ENCODE data around the gene NRDC. TPM values are rescaled to one million over a fixed set of nuclear protein-coding genes. Genes with fewer than 3 reads are reported as not detected.

The NRDC gene
- total and polyA plus RNA-seq, 7 experiments from 2014 or later, result 58.5 to 194 (median 100) TPM

GRCh38 chr1:51741121-51741681 is 137.3 kb downstream of the NRDC start:
- no peak overlapping the region for H3K27ac Mint-ChIP-seq
- no peaks in the 10 kb centered on the region for H3K27me3 ChIP-seq (ENCODE audit: control insufficient read depth in 2 of 2, insufficient read depth in 2 of 2, low read length in 2 of 2)
- H3K4me1 ChIP-seq (ENCODE audit: control insufficient read depth in 2 of 2, insufficient read depth in 2 of 2, low read length in 2 of 2), result no peaks in the 10 kb centered on the region
- no peak for ATAC-seq
- H3K27ac ChIP-seq (ENCODE audit: low read depth, low read length), result no peak overlapping the region
- H3K4me3 ChIP-seq (ENCODE audit: low read length), result no peak overlapping the region
- H3K27me3 Mint-ChIP-seq, result no peaks in the 10 kb centered on the region
- CTCF ChIA-PET, result no interaction called here
- intact Hi-C loops (cut with micrococcal nuclease), result no loop called here
- H3K9me3 ChIP-seq (ENCODE audit: control insufficient read depth in 2 of 3, low read length in 3 of 3), result no peaks in the 10 kb centered on the region
- H3K9me3 Mint-ChIP-seq, result no peaks in the 10 kb centered on the region
- H3K4me1 Mint-ChIP-seq, result peaks cover 7 to 42% (median 30%) of the 10 kb centered on the region in 7 donors
- H3K36me3 ChIP-seq (ENCODE audit: control insufficient read depth in 2 of 3, insufficient read depth in 3 of 3, low read length in 3 of 3), result no peaks in the 10 kb centered on the region
- H3K4me3 Mint-ChIP-seq, result no peak overlapping the region
- no peak for DNase-seq
- H3K36me3 Mint-ChIP-seq, result peaks cover 0 to 22% (median 5%) of the 10 kb centered on the region in 5 donors
- POLR2A ChIA-PET, result no interaction called here

GRCh38 chr1:51740652-51741051 is 137.9 kb downstream of the NRDC start:
- H3K9me3 Mint-ChIP-seq, result no peaks in the 10 kb centered on the region
- Histone ChIP-seq H3K27me3 (ENCODE audit: control insufficient read depth in 2 of 2, insufficient read depth in 2 of 2, low read length in 2 of 2) (no peaks in the 10 kb centered on the region), H3K4me1 (ENCODE audit: control insufficient read depth in 2 of 2, insufficient read depth in 2 of 2, low read length in 2 of 2) (peaks cover 0 to under 1% of the 10 kb centered on the region in 2 donors), H3K36me3 (ENCODE audit: control insufficient read depth in 2 of 3, insufficient read depth in 3 of 3, low read length in 3 of 3) (no peaks in the 10 kb centered on the region), H3K9me3 (ENCODE audit: control insufficient read depth in 2 of 3, low read length in 3 of 3) (no peaks in the 10 kb centered on the region), H3K4me3 (ENCODE audit: low read length) (no peak overlapping the region), H3K27ac (ENCODE audit: low read depth, low read length) (no peak overlapping the region)
- H3K4me1 Mint-ChIP-seq, result peaks cover 9 to 46% (median 36%) of the 10 kb centered on the region in 7 donors
- CTCF ChIA-PET, result no interaction called here
- no peaks in the 10 kb centered on the region for H3K27me3 Mint-ChIP-seq
- H3K36me3 Mint-ChIP-seq, result peaks cover 0 to 19% (median 4%) of the 10 kb centered on the region in 5 donors
- DNase-seq, result no peak
- H3K4me3 Mint-ChIP-seq, result no peak overlapping the region
- no peak for ATAC-seq
- intact Hi-C loops (cut with micrococcal nuclease), result no loop called here
- POLR2A ChIA-PET, result no interaction called here
- no peak overlapping the region for H3K27ac Mint-ChIP-seq

Small RNA genes lying within 50 kb of the gene (microRNA-seq; reads per million reads assigned to microRNA genes)
- gene MIR761 (ENCODE audit: borderline microRNAs expressed), result not detected

Other genes starting within 250 kb of the NRDC start
- under 1 TPM in 1 of 5 experiments, not detected in 4; 0.03 TPM for gene RAB3B, start 112.0 kb upstream of the NRDC start, total RNA-seq
- not detected for gene RAB3B, start 112.0 kb upstream of the NRDC start, polyA plus RNA-seq
- 10 to 100 TPM; 14.5 to 23.5 (median 16.5) TPM for gene KTI12, start 155.1 kb upstream of the NRDC start, total RNA-seq
- gene KTI12, start 155.1 kb upstream of the NRDC start, polyA plus RNA-seq, result 10 to 100 TPM; 29.9 to 39.4 TPM
- gene TXNDC12, start 176.5 kb upstream of the NRDC start, total RNA-seq, result 10 to 100 TPM; 27.2 to 43.7 (median 28.5) TPM
- gene TXNDC12, start 176.5 kb upstream of the NRDC start, polyA plus RNA-seq, result 10 to 100 TPM; 61.9 to 83.8 TPM
- gene BTF3L4, start 177.6 kb upstream of the NRDC start, total RNA-seq, result 10 to 100 TPM; 30.4 to 41.2 (median 35.8) TPM
- gene BTF3L4, start 177.6 kb upstream of the NRDC start, polyA plus RNA-seq, result 10 to 100 TPM; 57.9 to 69.1 TPM

Measured in naive thymus-derived CD4-positive, alpha-beta T cell (primary cell).